SK-N-MC (cell line): Measurements from ENCODE around the gene SMAD7.

Source experiments
- DNase-seq: peaks from one replicate; pipeline ENCODE4 v3.0.0-alpha.2; 2011; ENCODE audit warnings: low read depth, low spot score
- H3K27ac ChIP-seq: fragments of 200-600 bp; sonication (generic); 2 replicates; pipeline ENCODE4 v1.5.1; 2016; ENCODE audit warnings: mixed run types
- H3K36me3 ChIP-seq: fragments of 200-600 bp; sonication (generic); 2 replicates; pipeline ENCODE4 v1.6.1; 2017; ENCODE audit warnings: antibody characterized with exemption, low read length, mixed read lengths; ENCODE audit not compliant: insufficient read depth
- H3K4me3 ChIP-seq: fragments of 200-600 bp; sonication (generic); 2 replicates; pipeline ENCODE4 v1.5.1; 2016
- H3K9ac ChIP-seq: fragments of 200-600 bp; sonication (generic); 2 replicates; pipeline ENCODE4 v1.8.0; 2017; ENCODE audit warnings: mixed run types, mixed read lengths; ENCODE audit not compliant: insufficient read length
- H3K9me3 ChIP-seq: fragments of 200-600 bp; sonication (generic); 2 replicates; pipeline ENCODE4 v1.6.1; 2017; ENCODE audit warnings: low read depth, mild to moderate bottlenecking, antibody characterized with exemption, low read length, moderate library complexity, mixed read lengths
- EZH2 ChIP-seq: fragments of 200-600 bp; sonication (generic); IDR thresholded peaks from one replicate; pipeline ENCODE4 v1.6.1; 2017; ENCODE audit warnings: antibody characterized with exemption
- FOXP2 ChIP-seq: optimal IDR thresholded peaks from 2 replicates; pipeline ENCODE3; 2011; ENCODE audit warnings: mild to moderate bottlenecking, moderate library complexity; ENCODE audit not compliant: insufficient read depth; ENCODE audit errors: extremely low read length, control extremely low read depth
- POLR2AphosphoS5 ChIP-seq: IDR thresholded peaks from 2 replicates; pipeline ENCODE4 v1.6.1; 2012; ENCODE audit warnings: mild to moderate bottlenecking, low read depth, low read length, borderline replicate concordance

The SMAD7 gene

DNA sequence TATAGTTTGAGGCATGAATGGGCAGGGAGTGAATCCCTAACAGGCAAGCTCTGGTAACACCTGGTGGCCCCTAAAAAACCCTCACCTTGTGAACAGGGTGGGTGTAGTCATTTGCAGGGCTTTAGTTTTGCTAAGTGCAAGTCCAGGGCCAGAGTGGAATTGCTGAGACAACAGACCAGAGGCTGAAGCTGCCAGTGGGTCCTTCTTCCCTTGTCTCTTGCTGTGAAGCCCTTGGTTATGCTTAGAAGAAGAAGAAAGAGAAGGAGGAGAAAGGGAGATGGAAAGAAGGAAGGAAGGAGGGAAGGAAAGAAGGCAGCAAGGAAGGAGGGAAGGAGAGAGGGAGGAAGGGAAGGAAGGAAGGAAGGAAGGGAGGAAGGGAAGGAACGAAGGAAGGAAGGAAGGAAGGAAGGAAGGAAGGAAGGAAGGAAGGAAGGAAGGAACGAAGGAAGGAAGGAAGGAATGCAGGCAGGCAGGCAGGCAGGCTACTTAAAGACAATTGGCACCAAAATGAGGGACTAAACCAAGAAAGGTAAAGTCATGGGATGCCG lies 45.8 kb downstream of the SMAD7 start:
- no peak overlapping the region for H3K4me3 ChIP-seq
- H3K36me3 ChIP-seq: no peaks in the 10 kb centered on the region
- DNase-seq: no peak
- no peak overlapping the region for H3K9ac ChIP-seq
- TF ChIP-seq FOXP2 (no peak), EZH2 (no peak), POLR2AphosphoS5 (no peak)
- H3K9me3 ChIP-seq: no peaks in the 10 kb centered on the region
- H3K27ac ChIP-seq: no peak overlapping the region

GRCh38 chr18:48904091-48904490 lies 46.7 kb downstream of the SMAD7 start:
- no peak overlapping the region for H3K27ac ChIP-seq
- H3K36me3 ChIP-seq: no peaks in the 10 kb centered on the region
- DNase-seq: no peak
- H3K9ac ChIP-seq: no peak overlapping the region
- no peak overlapping the region for H3K4me3 ChIP-seq
- TF ChIP-seq EZH2 (no peak), FOXP2 (no peak), POLR2AphosphoS5 (no peak)
- no peaks in the 10 kb centered on the region for H3K9me3 ChIP-seq

DNA sequence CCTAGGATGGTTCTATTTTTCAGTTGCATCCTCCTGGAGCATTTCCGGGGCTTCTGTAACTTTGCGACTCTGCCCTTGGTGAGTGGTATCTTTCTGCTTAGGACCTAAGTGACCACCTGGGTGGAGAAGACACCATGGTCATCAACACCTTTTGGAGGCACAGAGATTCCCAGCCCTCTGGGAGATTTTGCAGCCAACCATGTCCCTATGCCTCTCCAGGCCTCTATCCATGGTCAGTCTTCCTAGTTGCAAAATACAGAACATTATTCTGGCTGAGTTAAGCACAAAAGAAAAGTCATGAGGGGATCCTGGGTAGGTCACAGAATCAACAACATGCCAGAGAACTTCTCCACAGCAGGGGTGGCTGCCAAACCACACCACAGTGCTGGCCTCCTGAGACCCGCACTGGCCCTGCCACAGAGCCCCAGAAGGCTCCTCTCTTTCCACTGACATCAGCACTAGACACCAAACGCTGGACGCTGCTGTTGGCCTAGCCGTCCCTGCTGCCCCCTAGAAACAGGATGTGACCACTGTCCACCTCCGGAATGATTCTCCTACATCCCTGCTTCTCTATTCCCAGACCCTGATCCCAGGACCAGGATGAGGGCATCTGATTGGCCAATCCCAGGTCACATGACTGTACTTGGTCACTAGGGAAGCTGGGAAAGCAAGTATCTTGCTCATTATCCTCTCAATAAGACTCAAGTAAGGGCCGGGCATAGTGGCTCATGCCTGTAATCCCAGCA lies 47.7 kb downstream of the SMAD7 start:
- no peaks in the 10 kb centered on the region for H3K36me3 ChIP-seq
- no peaks in the 10 kb centered on the region for H3K9me3 ChIP-seq
- H3K4me3 ChIP-seq: no peak overlapping the region
- DNase-seq: no peak
- H3K27ac ChIP-seq: no peak overlapping the region
- no peak for TF ChIP-seq FOXP2
- TF ChIP-seq EZH2: no peak
- TF ChIP-seq POLR2AphosphoS5: no peak
- no peak overlapping the region for H3K9ac ChIP-seq

GRCh38 chr18:48902023-48902855 lies 48.5 kb downstream of the SMAD7 start:
- no peak for DNase-seq
- Histone ChIP-seq H3K27ac (no peak overlapping the region), H3K36me3 (no peaks in the 10 kb centered on the region), H3K9ac (no peak overlapping the region), H3K9me3 (no peaks in the 10 kb centered on the region), H3K4me3 (no peak overlapping the region)
- TF ChIP-seq POLR2AphosphoS5: no peak
- TF ChIP-seq EZH2: no peak
- no peak for TF ChIP-seq FOXP2

DNA sequence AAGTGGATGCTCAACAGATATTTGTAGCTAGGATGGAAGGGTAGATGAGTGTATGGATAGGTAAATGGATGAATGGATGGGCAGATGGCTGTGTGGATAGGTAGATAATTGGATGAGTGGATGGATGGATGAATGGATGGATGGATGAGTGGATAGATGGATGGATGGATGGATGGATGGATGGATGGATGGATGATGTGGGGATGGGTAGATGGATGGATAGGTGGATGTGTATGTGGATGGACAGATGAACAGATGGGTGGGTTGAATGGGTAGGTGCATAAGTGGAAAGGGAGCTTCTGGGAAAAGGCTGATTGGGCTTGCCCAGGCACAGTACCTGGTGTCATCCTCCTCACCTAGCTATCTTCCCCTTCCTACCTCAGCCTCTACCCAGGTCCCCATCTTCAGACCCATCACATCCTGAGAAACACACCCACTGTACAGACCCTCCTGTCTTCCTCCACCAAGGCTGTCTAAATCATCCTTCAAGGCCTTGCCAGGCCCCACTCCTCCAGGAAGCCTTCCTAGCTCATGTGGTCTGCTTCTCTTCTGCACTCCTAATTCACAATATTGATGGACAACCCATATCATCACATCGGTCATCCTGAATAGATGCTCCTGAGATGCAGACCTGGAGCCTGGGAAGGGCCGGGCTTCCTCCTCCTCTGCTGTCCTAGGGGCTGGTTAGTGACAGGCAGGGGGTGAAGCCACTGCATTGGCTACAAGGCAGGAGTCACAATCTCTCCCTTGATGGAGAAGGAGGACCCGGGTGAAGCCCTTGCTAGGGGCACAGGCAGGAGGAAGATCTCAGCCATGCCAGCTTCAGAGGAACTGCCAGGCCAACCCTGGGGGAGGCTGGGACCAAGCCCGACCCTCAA lies 49.4 kb downstream of the SMAD7 start:
- TF ChIP-seq POLR2AphosphoS5: no peak
- TF ChIP-seq FOXP2: no peak
- TF ChIP-seq EZH2: no peak
- Histone ChIP-seq H3K27ac (no peak overlapping the region), H3K4me3 (no peak overlapping the region), H3K9ac (no peak overlapping the region), H3K36me3 (no peaks in the 10 kb centered on the region), H3K9me3 (no peaks in the 10 kb centered on the region)
- DNase-seq: no peak

DNA sequence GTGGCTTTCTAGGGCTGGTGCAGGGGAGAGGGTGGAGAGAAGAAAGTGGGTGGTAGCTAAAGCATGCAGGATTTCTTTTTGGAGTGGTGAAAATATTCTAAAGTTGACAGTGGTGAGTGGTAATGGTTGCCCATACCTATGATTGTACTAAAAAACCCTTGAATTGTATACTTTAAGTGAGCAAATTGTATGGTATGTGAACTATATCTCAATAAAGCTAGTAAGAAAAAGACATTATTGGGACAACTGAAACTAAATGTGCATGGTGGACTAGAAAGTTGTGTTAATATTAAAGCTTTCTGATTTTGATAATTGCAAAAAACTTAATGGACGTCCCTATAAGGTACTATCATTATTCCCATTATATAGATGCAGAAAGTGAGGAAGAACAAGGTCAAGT lies 50.3 kb downstream of the SMAD7 start:
- DNase-seq: no peak
- Histone ChIP-seq H3K36me3 (no peaks in the 10 kb centered on the region), H3K9me3 (no peaks in the 10 kb centered on the region), H3K9ac (no peak overlapping the region), H3K27ac (no peak overlapping the region), H3K4me3 (no peak overlapping the region)
- TF ChIP-seq FOXP2: no peak
- no peak for TF ChIP-seq POLR2AphosphoS5
- no peak for TF ChIP-seq EZH2

- DNase-seq: no peak
- Histone ChIP-seq H3K9ac (no peak overlapping the region), H3K4me3 (no peak overlapping the region), H3K36me3 (no peaks in the 10 kb centered on the region), H3K27ac (no peak overlapping the region), H3K9me3 (no peaks in the 10 kb centered on the region)
- no peak for TF ChIP-seq EZH2
- no peak for TF ChIP-seq FOXP2
- no peak for TF ChIP-seq POLR2AphosphoS5
These were observed 51.1 kb downstream of the SMAD7 start for GRCh38 chr18:48899558-48900174.
